Loucy (cell line): ENCODE results near the gene ADSL.

Experiments
- EZH2phosphoT487 ChIP-seq: fragments of 200-600 bp; IDR thresholded peaks from 2 replicates; pipeline ENCODE4 v1.6.1; 2018; ENCODE audit warnings: antibody characterized with exemption, mild to moderate bottlenecking, moderate library complexity, borderline replicate concordance
- TF ChIP-seq, protein P1 (sequence below): fragments of 200-600 bp; sonication (generic); conservative IDR thresholded peaks from 2 replicates; pipeline ENCODE4 v1.5.1; 2014; ENCODE audit warnings: mild to moderate bottlenecking, antibody characterized with exemption, low read length

- TF ChIP-seq, protein P1, sequence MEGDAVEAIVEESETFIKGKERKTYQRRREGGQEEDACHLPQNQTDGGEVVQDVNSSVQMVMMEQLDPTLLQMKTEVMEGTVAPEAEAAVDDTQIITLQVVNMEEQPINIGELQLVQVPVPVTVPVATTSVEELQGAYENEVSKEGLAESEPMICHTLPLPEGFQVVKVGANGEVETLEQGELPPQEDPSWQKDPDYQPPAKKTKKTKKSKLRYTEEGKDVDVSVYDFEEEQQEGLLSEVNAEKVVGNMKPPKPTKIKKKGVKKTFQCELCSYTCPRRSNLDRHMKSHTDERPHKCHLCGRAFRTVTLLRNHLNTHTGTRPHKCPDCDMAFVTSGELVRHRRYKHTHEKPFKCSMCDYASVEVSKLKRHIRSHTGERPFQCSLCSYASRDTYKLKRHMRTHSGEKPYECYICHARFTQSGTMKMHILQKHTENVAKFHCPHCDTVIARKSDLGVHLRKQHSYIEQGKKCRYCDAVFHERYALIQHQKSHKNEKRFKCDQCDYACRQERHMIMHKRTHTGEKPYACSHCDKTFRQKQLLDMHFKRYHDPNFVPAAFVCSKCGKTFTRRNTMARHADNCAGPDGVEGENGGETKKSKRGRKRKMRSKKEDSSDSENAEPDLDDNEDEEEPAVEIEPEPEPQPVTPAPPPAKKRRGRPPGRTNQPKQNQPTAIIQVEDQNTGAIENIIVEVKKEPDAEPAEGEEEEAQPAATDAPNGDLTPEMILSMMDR: no peak
- TF ChIP-seq EZH2phosphoT487: no peak
These were observed 57.4 kb downstream of the ADSL start for GRCh38 chr22:40403651-40404050.
